Epithelial cell of esophagus (primary cell): ENCODE data around the gene ARAP3.

Experiments used
- DNase-seq: peaks from one replicate; pipeline ENCODE4 v3.0.0; 2010; ENCODE audit warnings: low read depth
- H3K4me3 ChIP-seq: 2 replicates; pipeline ENCODE4 v1.5.1; 2011; ENCODE audit warnings: mild to moderate bottlenecking, low read length, control low read depth
- CTCF ChIP-seq: IDR thresholded peaks from 2 replicates; pipeline ENCODE4 v1.5.1; 2011; ENCODE audit warnings: low read depth, mild to moderate bottlenecking, low read length, control low read depth, inconsistent platforms; ENCODE audit not compliant: insufficient read depth; ENCODE audit errors: missing control alignments

The ARAP3 gene

GRCh38 chr5:141697586-141697985, 15.6 kb upstream of the ARAP3 start:
- DNase-seq: no peak
- TF ChIP-seq CTCF: no peak
- no peak overlapping the region for H3K4me3 ChIP-seq

- no peak for DNase-seq
- TF ChIP-seq CTCF: no peak
- no peak overlapping the region for H3K4me3 ChIP-seq
Measured at GRCh38 chr5:141696431-141696830, 14.4 kb upstream of the ARAP3 start.

- DNase-seq: peak; percentile 73
Measured at GRCh38 chr5:141695627-141696215, 13.7 kb upstream of the ARAP3 start.

GRCh38 chr5:141694479-141694878, 12.4 kb upstream of the ARAP3 start:
- no peak for TF ChIP-seq CTCF
- no peak overlapping the region for H3K4me3 ChIP-seq
- no peak for DNase-seq

More at GRCh38 chr5:141695627-141696215, 13.7 kb upstream of the ARAP3 start:
- H3K4me3 ChIP-seq: no peak overlapping the region
- no peak for TF ChIP-seq CTCF

- TF ChIP-seq CTCF: no peak
- peak; percentile 57 for DNase-seq
- H3K4me3 ChIP-seq: no peak overlapping the region
Measured at GRCh38 chr5:141692919-141693725, 11.1 kb upstream of the ARAP3 start.

GRCh38 chr5:141692533-141692888, 10.5 kb upstream of the ARAP3 start:
- DNase-seq: no peak
- TF ChIP-seq CTCF: no peak
- peak overlapping the region; percentile 36 for H3K4me3 ChIP-seq
